Measurements from ENCODE around the gene HERC4. TPM values are rescaled to one million over a fixed set of nuclear protein-coding genes. Genes with fewer than 3 reads are reported as not detected.

Gene HERC4
- total RNA-seq, 1 experiment from 2014 or later: 23.0 TPM

GRCh38 chr10:67875340-67876238 is 199.5 kb downstream of the HERC4 start:
- in situ Hi-C loops (cut with HindIII; ENCODE audit: low pct_unique_long_range_greater_than_20kb, low sequenced_read_pairs): no loop called here
- DNase-seq (ENCODE audit: low read depth, low spot score): no peak

Small RNAs within 50 kb of the gene (small RNA-seq; reads per million reads assigned to genes)
- gene RN7SL220P: 0 to 0.53 reads per million in 2 experiments

Other genes with a start within 250 kb of the HERC4 start
- gene DNAJC12, start 237.1 kb downstream of the HERC4 start, total RNA-seq (2014; rRNA removed; shearing (Covaris generic)): 37.1 and 42.8 TPM in 2 replicates
- gene SIRT1, start 190.6 kb downstream of the HERC4 start, total RNA-seq (2014; rRNA removed; shearing (Covaris generic)): 10.9 and 13.7 TPM in 2 replicates
- gene MYPN, start 34.2 kb upstream of the HERC4 start, total RNA-seq (2014; rRNA removed; shearing (Covaris generic)): 0.13 and 0.43 TPM in 2 replicates
- 0.11 and 0.13 TPM in 2 replicates for gene ATOH7, start 156.8 kb upstream of the HERC4 start, total RNA-seq (2014; rRNA removed; shearing (Covaris generic))

Data from SK-MEL-5 (cell line).